Endothelial cell of umbilical vein (primary cell): ENCODE measurements around the gene KRT1. TPM values are rescaled to one million over a fixed set of nuclear protein-coding genes. Genes with fewer than 3 reads are reported as not detected.
"Not testable (repeated sequence)": the region's sequence is repeated elsewhere in the genome, so short reads cannot be mapped to it uniquely, and the experiment has no call there.

ENCODE experiments used
- BruUV-seq: library from RNA; stranded (reverse); fragments of 400-500 nt; replicated peaks from 2 replicates; lab custom pipeline; 2021; lab: Mats Ljungman, UMichigan
- CTCF ChIA-PET: fragments of 300-600, 350-600 bp; sonication (Branson Sonifier 250); formaldehyde crosslinking; loops from one replicate; lab custom pipeline; 2021; ENCODE audit warnings: antibody characterized with exemption, inconsistent platforms; lab: Charles Lee
- POLR2A ChIA-PET: fragments of 300-600, 350-600 bp; sonication (Branson Sonifier 250); formaldehyde crosslinking; loops from one replicate; lab custom pipeline; 2021; ENCODE audit warnings: antibody characterized with exemption, inconsistent platforms; lab: Charles Lee
- DNase-seq: peaks from one replicate; pipeline ENCODE4 v3.0.0-alpha.2; 2011; ENCODE audit warnings: low read depth, low spot score
- FAIRE-seq: peaks from 2 replicates; lab custom pipeline; 2011; peaks lifted over from hg19 to GRCh38; lab: Jason Lieb, UNC
- H2AFZ ChIP-seq: 2 replicates; pipeline ENCODE4 v1.6.0; 2012; ENCODE audit warnings: low read depth, low read length, control low read depth, inconsistent platforms
- H3K27ac ChIP-seq: 2 replicates; pipeline ENCODE4 v1.5.1; 2011; ENCODE audit warnings: low read depth, mild to moderate bottlenecking, control low read depth, low read length, moderate library complexity; ENCODE audit not compliant: insufficient read depth
- H3K27me3 ChIP-seq, 2 experiments: 2 replicates each; pipeline versions ENCODE4 v1.6.0 to v1.6.1; 2011; ENCODE audit warnings: low read length in 2 of 2, mixed read lengths in 1 of 2; ENCODE audit not compliant: control insufficient read depth in 2 of 2, insufficient read depth in 2 of 2
- H3K36me3 ChIP-seq, 2 experiments: 2 replicates in 1 of 2; 3 replicates in 1 of 2; pipeline ENCODE4 v1.5.1; 2011; ENCODE audit warnings: low read length in 2 of 2, mild to moderate bottlenecking in 1 of 2, moderate library complexity in 1 of 2; ENCODE audit not compliant: control insufficient read depth in 2 of 2, insufficient read depth in 2 of 2; ENCODE audit errors: extremely low read depth in 1 of 2
- H3K4me1 ChIP-seq: 3 replicates; pipeline ENCODE4 v1.5.1; 2011; ENCODE audit warnings: mild to moderate bottlenecking, low read length; ENCODE audit not compliant: control insufficient read depth, insufficient read depth; ENCODE audit errors: extremely low read depth
- H3K4me2 ChIP-seq: 2 replicates; pipeline ENCODE4 v1.6.1; 2011; ENCODE audit warnings: low read length, control low read depth, mixed read lengths; ENCODE audit not compliant: insufficient read depth
- H3K4me3 ChIP-seq, 3 experiments: fragments of 200-600 bp in 1 of 3; sonication (generic), shearing (Covaris generic) in 1 of 3; replicated peaks in 1 of 3; 2 replicates each; pipeline ENCODE4 v1.5.1; 2011 to 2016; ENCODE audit warnings: control low read depth in 3 of 3, low read length in 3 of 3, mild to moderate bottlenecking in 2 of 3, inconsistent platforms in 1 of 3, low read depth in 1 of 3, moderate library complexity in 1 of 3; ENCODE audit not compliant: insufficient read depth in 1 of 3
- H3K79me2 ChIP-seq: 2 replicates; pipeline ENCODE4 v1.6.0; 2012; ENCODE audit warnings: low read length, inconsistent platforms; ENCODE audit not compliant: control insufficient read depth, insufficient read depth
- H3K9ac ChIP-seq: replicated peaks from 2 replicates; pipeline ENCODE3; 2011; ENCODE audit warnings: low read length, control low read depth; ENCODE audit not compliant: insufficient read depth; ENCODE audit errors: extremely low read depth
- H3K9me1 ChIP-seq: replicated peaks from 3 replicates; pipeline ENCODE4 v1.6.0; 2011; ENCODE audit warnings: mild to moderate bottlenecking, low read length; ENCODE audit not compliant: control insufficient read depth, insufficient read depth; ENCODE audit errors: extremely low read depth
- H3K9me3 ChIP-seq: replicated peaks from 2 replicates; pipeline ENCODE4 v1.5.1; 2012; ENCODE audit warnings: low read length, inconsistent platforms; ENCODE audit not compliant: control insufficient read depth, insufficient read depth
- H4K20me1 ChIP-seq: replicated peaks from 2 replicates; pipeline ENCODE3; 2011; ENCODE audit warnings: mild to moderate bottlenecking, low read length; ENCODE audit not compliant: control insufficient read depth, insufficient read depth; ENCODE audit errors: extremely low read depth
- EZH2 ChIP-seq: IDR thresholded peaks from 2 replicates; pipeline ENCODE4 v1.6.1; 2012; ENCODE audit warnings: borderline replicate concordance, low read depth, mild to moderate bottlenecking, moderate library complexity, low read length, inconsistent platforms; ENCODE audit not compliant: severe bottlenecking
- FOS ChIP-seq: IDR thresholded peaks from 2 replicates; pipeline ENCODE4 v1.6.1; 2011; ENCODE audit warnings: mild to moderate bottlenecking, low read length, moderate library complexity, borderline replicate concordance; ENCODE audit not compliant: insufficient read depth
- MYC ChIP-seq: IDR thresholded peaks from one replicate; pipeline ENCODE4 v1.6.1; 2011; ENCODE audit warnings: mild to moderate bottlenecking, low read depth, low read length
- POLR2A ChIP-seq: IDR thresholded peaks from 2 replicates; pipeline ENCODE4 v1.6.1; 2012; ENCODE audit warnings: low read depth, mild to moderate bottlenecking, control low read depth, low read length
- dilution Hi-C: fragments of 300-500 bp; cut with MboI; formaldehyde crosslinking; loops from one replicate; pipeline ENCODE4 v1.15.0; 2019; ENCODE audit warnings: low sequenced_read_pairs; ENCODE audit not compliant: extremely low pct_ligation_motif_present
- intact Hi-C: fragments of 100-400 bp; cut with micrococcal nuclease; formaldehyde crosslinking; loops from one replicate; pipeline ENCODE4 v1.10.0; 2022
- polyA plus RNA-seq, 4 experiments: library from polyadenylated mRNA; depleted of rRNA in 3 of 4; stranded (reverse) in 3 of 4; unstranded in 1 of 4; fragments of >200 nt; gene quantifications; 2 replicates each; pipeline versions ENCODE4 v1.2.1 to v1.2.3, GENCODE V29; 2011 to 2012; ENCODE audit warnings: missing spikeins in 1 of 4
- total RNA-seq: library from RNA; stranded (reverse); gene quantifications from 2 replicates; pipeline ENCODE4 v1.2.3, GENCODE V29; 2021

Gene KRT1
- total and polyA plus RNA-seq, 2 donors (not counting 3 experiments of a cell fraction or from before 2014, with no cell fraction given) = not detected

DNA sequence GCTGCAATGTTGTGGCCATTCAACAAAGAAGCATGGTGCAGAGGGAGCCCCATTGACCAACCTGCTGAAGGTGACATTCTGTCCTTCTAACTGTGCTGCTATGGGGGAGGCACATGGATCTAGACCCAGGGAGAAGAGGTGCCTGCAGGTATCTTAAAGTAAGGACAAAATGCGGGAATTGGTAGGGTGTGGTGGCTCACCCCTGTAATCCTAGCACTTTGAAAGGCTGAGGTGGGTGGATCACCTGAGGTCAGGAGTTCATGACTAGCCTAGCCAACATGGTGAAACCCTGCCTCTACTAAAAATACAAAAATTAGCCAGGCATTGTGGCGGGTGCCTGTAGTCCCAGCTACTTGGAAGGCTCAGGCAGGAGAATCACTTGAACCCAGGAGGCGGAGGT lies 10.3 kb downstream of the KRT1 start:
- H3K4me2 ChIP-seq, H3K4me1 ChIP-seq, H3K27ac ChIP-seq, BruUV-seq, FAIRE-seq, POLR2A ChIA-PET, H3K9me3 ChIP-seq, H4K20me1 ChIP-seq, DNase-seq, H3K9ac ChIP-seq, H3K79me2 ChIP-seq, H3K9me1 ChIP-seq, CTCF ChIA-PET, H2AFZ ChIP-seq, dilution Hi-C loops, H3K36me3 ChIP-seq, H3K4me3 ChIP-seq, H3K27me3 ChIP-seq, intact Hi-C loops: not testable (repeated sequence)

DNA sequence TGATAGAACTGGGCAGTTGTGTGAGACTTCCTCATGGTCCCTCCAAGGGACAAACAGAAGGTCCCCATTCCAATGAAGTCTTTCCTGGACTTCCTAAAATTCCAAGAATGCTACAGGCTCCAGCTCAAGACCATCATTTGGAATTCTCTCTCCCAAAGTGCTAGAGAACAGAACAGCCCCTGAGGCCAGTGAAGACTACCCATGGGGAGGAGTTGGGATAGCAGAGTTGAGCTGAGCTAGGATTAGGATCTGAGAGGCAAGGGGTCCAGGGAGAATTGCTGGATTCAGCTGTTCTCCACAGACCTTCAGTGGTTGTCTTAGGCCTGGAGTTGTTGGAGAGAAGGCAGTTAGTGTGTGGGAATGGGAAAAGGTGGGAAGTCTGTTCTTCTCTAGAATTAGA lies 10.8 kb downstream of the KRT1 start:
- no peaks in the 10 kb centered on the region for H4K20me1 ChIP-seq
- H3K36me3 ChIP-seq = no peaks in the 10 kb centered on the region
- no peak overlapping the region for H2AFZ ChIP-seq
- no peak overlapping the region for H3K4me2 ChIP-seq
- H3K9me1 ChIP-seq = no peaks in the 10 kb centered on the region
- H3K27me3 ChIP-seq = peaks cover 0 to 3% of the 10 kb centered on the region in 2 experiments
- DNase-seq = no peak
- H3K9ac ChIP-seq = no peak overlapping the region
- no peaks in the 10 kb centered on the region for H3K4me1 ChIP-seq
- H3K9me3 ChIP-seq = no peaks in the 10 kb centered on the region
- intact Hi-C loops (no loop called here), dilution Hi-C loops (no loop called here)
- no peak for FAIRE-seq
- BruUV-seq = no TSS peak
- ChIA-PET POLR2A (no interaction called here), CTCF (no interaction called here)
- H3K79me2 ChIP-seq = no peaks in the 10 kb centered on the region
- no peak overlapping the region for H3K4me3 ChIP-seq
- no peak overlapping the region for H3K27ac ChIP-seq
- TF ChIP-seq POLR2A (no peak), FOS (no peak), EZH2 (no peak), MYC (no peak)
